Right renal cortex interstitium (tissue), 3 donors: ENCODE data around the gene COL23A1. TPM values are rescaled to one million over a fixed set of nuclear protein-coding genes. Genes with fewer than 3 reads are reported as not detected.

Source experiments
- DNase-seq, 3 donors: peaks; one replicate each; pipeline ENCODE4 v3.0.0-alpha.2; 2013; ENCODE audit warnings: low read depth in 3 of 3, low spot score in 2 of 3
- polyA plus RNA-seq, 3 donors: library from polyadenylated mRNA; unstranded; fragments of 120-200 nt; gene quantifications; one replicate each; pipeline ENCODE4 v1.2.1, GENCODE V29; 2013; ENCODE audit not compliant: insufficient read length in 3 of 3

Gene COL23A1
- polyA plus RNA-seq, 3 donors, result 4.8 to 5.2 (median 4.9) TPM

GRCh38 chr5:178387061-178387855 is 202.9 kb downstream of the COL23A1 start:
- no peak for DNase-seq

- DNase-seq, result no peak
Measured at GRCh38 chr5:178386336-178386931, 203.8 kb downstream of the COL23A1 start.

GRCh38 chr5:178385496-178385890 is 204.7 kb downstream of the COL23A1 start:
- no peak for DNase-seq

GRCh38 chr5:178384816-178385495 is 205.2 kb downstream of the COL23A1 start:
- no peak for DNase-seq

- DNase-seq, result no peak
Measured at GRCh38 chr5:178383919-178384815, 206.0 kb downstream of the COL23A1 start.

- DNase-seq, result no peak
Measured at GRCh38 chr5:178383301-178383918, 206.8 kb downstream of the COL23A1 start.

GRCh38 chr5:178382754-178383164 is 207.4 kb downstream of the COL23A1 start:
- no peak for DNase-seq

GRCh38 chr5:178381921-178382695 is 208.1 kb downstream of the COL23A1 start:
- DNase-seq, result no peak

- DNase-seq, result no peak
Measured at GRCh38 chr5:178381206-178381605, 209.0 kb downstream of the COL23A1 start.

GRCh38 chr5:178380541-178381074 is 209.6 kb downstream of the COL23A1 start:
- DNase-seq, result no peak

GRCh38 chr5:178380086-178380485 is 210.1 kb downstream of the COL23A1 start:
- DNase-seq, result no peak

GRCh38 chr5:178378527-178379484 is 211.4 kb downstream of the COL23A1 start:
- no peak for DNase-seq

GRCh38 chr5:178377583-178378270 is 212.5 kb downstream of the COL23A1 start:
- DNase-seq, result no peak

- DNase-seq, result no peak
Measured at GRCh38 chr5:178376921-178377582, 213.1 kb downstream of the COL23A1 start.

- DNase-seq, result no peak
Measured at GRCh38 chr5:178375348-178375747, 214.8 kb downstream of the COL23A1 start.

- no peak for DNase-seq
Measured at GRCh38 chr5:178373711-178374110, 216.5 kb downstream of the COL23A1 start.

- DNase-seq, result no peak
Measured at GRCh38 chr5:178372142-178372571, 218.0 kb downstream of the COL23A1 start.
